Endothelial cell of umbilical vein (primary cell): Measurements from ENCODE around the gene FOLR2. TPM values are rescaled to one million over a fixed set of nuclear protein-coding genes. Genes with fewer than 3 reads are reported as not detected.

Experiments
- BruUV-seq: library from RNA; stranded (reverse); fragments of 400-500 nt; replicated peaks from 2 replicates; lab custom pipeline; 2021; lab: Mats Ljungman, UMichigan
- CTCF ChIA-PET: fragments of 300-600, 350-600 bp; sonication (Branson Sonifier 250); formaldehyde crosslinking; loops from one replicate; lab custom pipeline; 2021; ENCODE audit warnings: antibody characterized with exemption, inconsistent platforms; lab: Charles Lee
- POLR2A ChIA-PET: fragments of 300-600, 350-600 bp; sonication (Branson Sonifier 250); formaldehyde crosslinking; loops from one replicate; lab custom pipeline; 2021; ENCODE audit warnings: antibody characterized with exemption, inconsistent platforms; lab: Charles Lee
- DNase-seq: peaks from one replicate; pipeline ENCODE4 v3.0.0-alpha.2; 2011; ENCODE audit warnings: low read depth, low spot score
- FAIRE-seq: peaks from 2 replicates; lab custom pipeline; 2011; peaks lifted over from hg19 to GRCh38; lab: Jason Lieb, UNC
- H2AFZ ChIP-seq: 2 replicates; pipeline ENCODE4 v1.6.0; 2012; ENCODE audit warnings: low read depth, low read length, control low read depth, inconsistent platforms
- H3K27ac ChIP-seq: 2 replicates; pipeline ENCODE4 v1.5.1; 2011; ENCODE audit warnings: low read depth, mild to moderate bottlenecking, control low read depth, low read length, moderate library complexity; ENCODE audit not compliant: insufficient read depth
- H3K27me3 ChIP-seq, 2 experiments: 2 replicates each; pipeline versions ENCODE4 v1.6.0 to v1.6.1; 2011; ENCODE audit warnings: low read length in 2 of 2, mixed read lengths in 1 of 2; ENCODE audit not compliant: control insufficient read depth in 2 of 2, insufficient read depth in 2 of 2
- H3K36me3 ChIP-seq, 2 experiments: 2 replicates in 1 of 2; 3 replicates in 1 of 2; pipeline ENCODE4 v1.5.1; 2011; ENCODE audit warnings: low read length in 2 of 2, mild to moderate bottlenecking in 1 of 2, moderate library complexity in 1 of 2; ENCODE audit not compliant: control insufficient read depth in 2 of 2, insufficient read depth in 2 of 2; ENCODE audit errors: extremely low read depth in 1 of 2
- H3K4me1 ChIP-seq: 3 replicates; pipeline ENCODE4 v1.5.1; 2011; ENCODE audit warnings: mild to moderate bottlenecking, low read length; ENCODE audit not compliant: control insufficient read depth, insufficient read depth; ENCODE audit errors: extremely low read depth
- H3K4me2 ChIP-seq: 2 replicates; pipeline ENCODE4 v1.6.1; 2011; ENCODE audit warnings: low read length, control low read depth, mixed read lengths; ENCODE audit not compliant: insufficient read depth
- H3K4me3 ChIP-seq, 3 experiments: fragments of 200-600 bp in 1 of 3; sonication (generic), shearing (Covaris generic) in 1 of 3; replicated peaks in 1 of 3; 2 replicates each; pipeline ENCODE4 v1.5.1; 2011 to 2016; ENCODE audit warnings: control low read depth in 3 of 3, low read length in 3 of 3, mild to moderate bottlenecking in 2 of 3, inconsistent platforms in 1 of 3, low read depth in 1 of 3, moderate library complexity in 1 of 3; ENCODE audit not compliant: insufficient read depth in 1 of 3
- H3K79me2 ChIP-seq: 2 replicates; pipeline ENCODE4 v1.6.0; 2012; ENCODE audit warnings: low read length, inconsistent platforms; ENCODE audit not compliant: control insufficient read depth, insufficient read depth
- H3K9ac ChIP-seq: replicated peaks from 2 replicates; pipeline ENCODE3; 2011; ENCODE audit warnings: low read length, control low read depth; ENCODE audit not compliant: insufficient read depth; ENCODE audit errors: extremely low read depth
- H3K9me1 ChIP-seq: replicated peaks from 3 replicates; pipeline ENCODE4 v1.6.0; 2011; ENCODE audit warnings: mild to moderate bottlenecking, low read length; ENCODE audit not compliant: control insufficient read depth, insufficient read depth; ENCODE audit errors: extremely low read depth
- H3K9me3 ChIP-seq: replicated peaks from 2 replicates; pipeline ENCODE4 v1.5.1; 2012; ENCODE audit warnings: low read length, inconsistent platforms; ENCODE audit not compliant: control insufficient read depth, insufficient read depth
- H4K20me1 ChIP-seq: replicated peaks from 2 replicates; pipeline ENCODE3; 2011; ENCODE audit warnings: mild to moderate bottlenecking, low read length; ENCODE audit not compliant: control insufficient read depth, insufficient read depth; ENCODE audit errors: extremely low read depth
- EZH2 ChIP-seq: IDR thresholded peaks from 2 replicates; pipeline ENCODE4 v1.6.1; 2012; ENCODE audit warnings: borderline replicate concordance, low read depth, mild to moderate bottlenecking, moderate library complexity, low read length, inconsistent platforms; ENCODE audit not compliant: severe bottlenecking
- FOS ChIP-seq: IDR thresholded peaks from 2 replicates; pipeline ENCODE4 v1.6.1; 2011; ENCODE audit warnings: mild to moderate bottlenecking, low read length, moderate library complexity, borderline replicate concordance; ENCODE audit not compliant: insufficient read depth
- JUN ChIP-seq: IDR thresholded peaks from 2 replicates; pipeline ENCODE4 v1.6.1; 2011; ENCODE audit warnings: borderline replicate concordance, low read depth; ENCODE audit not compliant: insufficient read length, insufficient read depth
- MAX ChIP-seq: IDR thresholded peaks from 2 replicates; pipeline ENCODE4 v1.6.1; 2011; ENCODE audit not compliant: insufficient read depth, insufficient read length
- MYC ChIP-seq: IDR thresholded peaks from one replicate; pipeline ENCODE4 v1.6.1; 2011; ENCODE audit warnings: mild to moderate bottlenecking, low read depth, low read length
- POLR2A ChIP-seq: IDR thresholded peaks from 2 replicates; pipeline ENCODE4 v1.6.1; 2012; ENCODE audit warnings: low read depth, mild to moderate bottlenecking, control low read depth, low read length
- POLR2AphosphoS5 ChIP-seq: IDR thresholded peaks from 2 replicates; pipeline ENCODE4 v1.6.1; 2012; ENCODE audit warnings: low read depth, mild to moderate bottlenecking, control low read depth, low read length, moderate library complexity; ENCODE audit not compliant: insufficient read depth
- dilution Hi-C: fragments of 300-500 bp; cut with MboI; formaldehyde crosslinking; loops from one replicate; pipeline ENCODE4 v1.15.0; 2019; ENCODE audit warnings: low sequenced_read_pairs; ENCODE audit not compliant: extremely low pct_ligation_motif_present
- intact Hi-C: fragments of 100-400 bp; cut with micrococcal nuclease; formaldehyde crosslinking; loops from one replicate; pipeline ENCODE4 v1.10.0; 2022
- polyA plus RNA-seq, 4 experiments: library from polyadenylated mRNA; depleted of rRNA in 3 of 4; stranded (reverse) in 3 of 4; unstranded in 1 of 4; fragments of >200 nt; gene quantifications; 2 replicates each; pipeline versions ENCODE4 v1.2.1 to v1.2.3, GENCODE V29; 2011 to 2012; ENCODE audit warnings: missing spikeins in 1 of 4
- total RNA-seq: library from RNA; stranded (reverse); gene quantifications from 2 replicates; pipeline ENCODE4 v1.2.3, GENCODE V29; 2021

The FOLR2 gene
- total and polyA plus RNA-seq, 2 donors (not counting 3 experiments of a cell fraction or from before 2014, with no cell fraction given) = not detected

GRCh38 chr11:72227316-72228228 is 11.0 kb downstream of the FOLR2 start:
- Histone ChIP-seq H3K4me3 (no peak overlapping the region), H3K27me3 (no peaks in the 10 kb centered on the region), H3K27ac (no peak overlapping the region), H3K79me2 (peaks cover 21% of the 10 kb centered on the region), H3K9ac (no peak overlapping the region), H3K9me3 (no peaks in the 10 kb centered on the region), H2AFZ (no peak overlapping the region), H4K20me1 (no peaks in the 10 kb centered on the region), H3K4me2 (no peak overlapping the region), H3K4me1 (peaks cover 8% of the 10 kb centered on the region), H3K9me1 (no peaks in the 10 kb centered on the region), H3K36me3 (peaks cover 10 to 53% of the 10 kb centered on the region in 2 experiments)
- intact Hi-C loops = no loop called here
- ChIA-PET CTCF (interaction anchor here (0.7 to 1.5 kb wide), 4 partner anchors 9 to 203 kb away, joined by 3 to 8 read pairs (median 4); no protein-coding TSS in a partner anchor), POLR2A (interaction anchor here (1.3 kb wide), 1 partner anchor 9 kb away, joined by 4 read pairs; no protein-coding TSS in a partner anchor)
- FAIRE-seq (no peak), DNase-seq (no peak)
- dilution Hi-C loops = no loop called here
- no TSS peak for BruUV-seq
- TF ChIP-seq MYC (no peak), MAX (no peak), EZH2 (no peak), POLR2AphosphoS5 (no peak), JUN (no peak), POLR2A (no peak), FOS (no peak)
